HG03460 (cell line): ENCODE data around the gene RPL37A.

Experiments used
- ATAC-seq: cut with Tn5 transposase; IDR thresholded peaks from one replicate; pipeline ENCODE4 v1.9.1; 2021; ENCODE audit not compliant: unreplicated experiment

RPL37A gene

GRCh38 chr2:216498379-216499352 lies at the start of gene RPL37A:
RPL37A (plus strand) TSS chr2:216498844; CDS start chr2:216498875, 31 bp downstream.
- ATAC-seq = peak; percentile 89

- ATAC-seq = no peak
Observed at GRCh38 chr2:216450346-216450745, 48.3 kb upstream of the RPL37A start.

DNA sequence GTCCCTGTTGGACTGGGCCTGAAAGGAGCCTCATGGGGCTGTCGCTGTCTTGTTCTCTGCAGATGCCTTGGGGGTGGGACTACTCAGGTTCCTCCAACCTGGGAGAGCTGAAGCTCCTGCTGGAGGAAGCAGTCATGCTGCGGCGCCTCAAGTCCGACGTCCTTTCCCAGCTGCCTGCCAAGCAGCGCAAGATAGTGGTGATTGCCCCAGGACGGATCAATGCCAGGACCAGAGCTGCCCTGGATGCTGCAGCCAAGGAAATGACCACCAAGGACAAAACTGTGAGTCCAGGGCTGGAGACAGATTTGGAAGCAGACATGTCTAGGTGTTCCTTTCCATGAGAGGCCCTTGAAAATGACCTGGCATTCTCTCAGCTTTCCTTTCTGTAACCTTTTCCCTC lies 47.9 kb upstream of the RPL37A start:
- no peak for ATAC-seq

DNA sequence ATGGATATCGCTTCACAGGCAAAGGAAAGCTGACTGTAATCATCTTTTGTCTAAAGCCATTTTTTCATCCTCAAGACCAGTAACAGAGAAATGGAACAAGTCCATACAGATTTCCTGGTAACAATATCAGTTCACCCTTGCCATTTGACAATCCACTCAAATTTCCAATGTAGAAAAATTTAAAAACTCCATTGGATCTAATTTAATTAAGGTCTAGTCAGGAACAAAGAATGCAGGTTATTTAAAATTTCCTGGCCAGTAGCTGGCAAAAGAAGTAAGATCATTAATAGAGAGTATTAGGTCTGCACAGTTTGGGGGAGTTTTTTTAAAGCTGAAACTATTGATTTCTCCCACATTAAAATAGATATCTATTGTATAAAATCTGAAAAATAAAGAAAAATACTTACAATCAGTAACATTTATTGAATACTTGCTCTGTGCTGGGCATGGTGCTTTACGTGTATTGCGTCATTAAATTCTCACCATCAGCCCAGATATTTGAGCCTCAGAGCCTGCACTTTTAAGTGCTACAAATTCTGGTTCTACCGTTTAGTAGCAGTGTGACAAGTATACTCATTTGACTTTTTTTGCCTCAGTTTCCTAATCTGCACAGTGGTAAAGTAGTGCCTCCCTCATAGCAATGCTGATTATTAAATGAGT lies 44.6 kb upstream of the RPL37A start:
- ATAC-seq = no peak

- ATAC-seq = no peak
Observed at GRCh38 chr2:216463148-216463547, 35.5 kb upstream of the RPL37A start.

GRCh38 chr2:216464104-216464720 lies 34.4 kb upstream of the RPL37A start:
- no peak for ATAC-seq

DNA sequence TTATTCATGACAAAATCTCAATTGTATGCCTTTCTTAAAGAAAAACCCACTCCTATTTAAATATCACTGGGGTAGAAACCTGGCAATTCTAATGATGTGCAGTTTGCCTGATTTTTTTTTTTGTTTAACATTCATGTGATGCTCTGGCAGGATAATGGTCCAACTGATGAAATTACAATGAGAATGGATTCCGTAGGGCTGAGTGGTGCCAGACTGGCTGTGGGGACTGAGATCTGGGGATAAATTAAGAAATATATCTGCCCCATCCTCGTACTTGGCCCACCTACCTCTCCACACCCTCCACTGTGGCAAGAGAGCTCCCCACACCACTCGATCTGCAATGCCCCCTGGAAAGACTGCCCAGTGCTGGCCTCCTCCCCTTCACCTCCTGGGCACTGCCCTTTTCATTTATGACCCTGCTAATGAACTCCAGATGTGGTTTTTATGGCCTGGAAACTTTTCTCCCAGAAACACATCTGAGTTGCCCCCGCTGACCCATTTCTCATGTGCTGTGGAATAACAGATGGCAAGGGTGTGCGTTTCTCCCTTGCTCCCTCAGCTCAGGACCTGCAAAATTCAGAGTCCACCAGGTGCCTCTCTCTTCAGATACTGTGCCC lies 33.0 kb upstream of the RPL37A start:
- no peak for ATAC-seq

DNA sequence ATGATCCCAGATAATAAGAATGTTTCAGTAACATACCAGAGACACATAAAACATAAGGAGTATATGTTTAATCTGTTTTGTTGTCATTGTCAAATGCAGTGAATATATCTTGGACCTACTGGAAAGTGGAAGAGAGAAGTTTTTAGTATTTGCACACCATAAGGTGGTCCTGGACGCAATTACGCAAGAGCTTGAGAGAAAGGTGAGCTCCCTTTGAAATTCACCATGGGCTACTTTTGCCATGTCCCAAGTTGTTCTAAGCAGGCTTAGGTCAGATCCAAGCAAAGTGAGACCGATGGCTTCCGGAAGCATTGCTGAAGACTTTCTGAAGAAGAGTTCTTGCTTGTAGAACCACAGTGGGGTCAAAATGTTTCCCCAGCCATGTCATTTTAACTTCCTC lies 30.8 kb upstream of the RPL37A start:
- ATAC-seq = no peak

GRCh38 chr2:216469661-216470060 lies 29.0 kb upstream of the RPL37A start:
- no peak for ATAC-seq

DNA sequence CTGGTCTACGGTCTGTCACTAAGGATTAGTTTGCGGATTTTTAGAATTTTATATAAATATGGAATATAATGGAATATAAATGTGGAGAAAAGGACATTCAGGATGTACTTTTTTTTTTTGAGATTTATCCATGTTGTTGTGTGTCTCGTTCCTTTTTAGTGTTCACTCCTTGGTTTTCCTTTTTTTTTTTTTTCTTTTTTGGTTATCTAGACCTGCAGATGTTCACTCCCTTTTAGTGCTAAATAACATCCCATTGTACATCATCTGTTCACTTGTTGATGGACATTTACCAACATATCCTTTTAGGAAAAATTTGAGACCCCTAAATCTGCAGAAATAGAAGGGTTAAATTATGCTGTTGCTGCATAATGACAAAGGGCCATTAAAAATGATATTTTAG lies 25.5 kb upstream of the RPL37A start:
- ATAC-seq = no peak

- ATAC-seq = peak; percentile 74
Observed at GRCh38 chr2:216474925-216475670, 23.5 kb upstream of the RPL37A start.

- no peak for ATAC-seq
Observed at GRCh38 chr2:216475767-216476166, 22.9 kb upstream of the RPL37A start.

- ATAC-seq = no peak
Observed at GRCh38 chr2:216477283-216478035, 21.2 kb upstream of the RPL37A start.

DNA sequence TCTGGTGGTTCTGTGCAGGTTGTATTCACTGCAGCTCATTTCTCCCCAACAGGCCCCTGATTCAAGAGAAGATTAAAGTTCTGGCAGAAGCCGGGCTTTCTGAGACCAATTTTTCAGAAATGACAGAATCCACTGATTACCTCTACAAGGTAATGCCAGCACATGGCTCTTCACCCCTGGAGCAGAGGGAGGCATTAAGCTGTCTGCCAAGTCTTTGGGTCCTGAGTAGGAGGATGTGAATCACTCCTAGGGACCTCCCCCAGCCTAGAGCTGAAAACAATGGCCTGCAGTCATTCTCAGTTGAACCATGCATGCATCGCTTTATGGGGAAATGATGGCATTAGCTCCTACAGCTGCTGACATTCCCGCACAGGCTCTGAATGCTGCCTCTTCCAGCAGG lies 20.5 kb upstream of the RPL37A start:
- ATAC-seq = no peak

- ATAC-seq = no peak
Observed at GRCh38 chr2:216478791-216479190, 19.9 kb upstream of the RPL37A start.

DNA sequence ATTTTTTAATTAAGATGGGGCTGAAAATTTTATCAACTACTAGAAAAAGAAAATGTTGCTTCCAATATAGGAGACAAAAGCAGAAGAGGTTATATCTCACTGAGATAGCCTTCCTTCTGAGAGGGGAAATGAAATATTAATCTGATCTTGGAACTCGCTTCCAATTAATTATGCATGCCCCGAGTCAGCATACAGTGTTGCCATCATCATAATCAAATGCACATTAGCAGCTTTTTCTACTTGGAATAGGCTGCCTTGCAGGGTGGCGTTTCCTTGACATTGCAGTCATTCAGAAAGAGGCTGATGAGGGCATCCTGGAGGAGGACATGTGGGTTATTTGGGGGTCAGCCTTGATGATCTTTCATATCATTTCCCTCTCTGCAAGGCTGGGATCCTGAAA lies 18.4 kb upstream of the RPL37A start:
- no peak for ATAC-seq

GRCh38 chr2:216482640-216483039 lies 16.0 kb upstream of the RPL37A start:
- ATAC-seq = no peak

DNA sequence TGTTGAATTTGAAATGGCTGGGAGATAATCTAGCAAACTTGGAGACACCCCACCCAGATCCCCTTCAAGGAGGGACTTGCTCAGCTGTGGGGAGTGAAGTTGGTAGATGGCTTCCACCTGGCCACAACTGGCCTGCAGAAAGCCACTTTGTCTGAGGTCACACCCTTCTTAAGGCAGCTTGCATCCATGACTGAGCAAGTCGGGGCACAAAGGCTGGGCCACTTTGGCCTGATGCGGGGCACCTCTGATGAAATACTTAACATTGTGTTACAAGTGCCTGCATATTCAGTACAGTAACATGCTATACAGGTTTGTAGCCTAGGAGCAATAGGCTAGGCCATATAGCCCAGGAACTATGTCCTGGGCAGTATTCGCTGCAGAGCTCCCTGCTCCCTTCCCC lies 13.4 kb upstream of the RPL37A start:
- no peak for ATAC-seq

DNA sequence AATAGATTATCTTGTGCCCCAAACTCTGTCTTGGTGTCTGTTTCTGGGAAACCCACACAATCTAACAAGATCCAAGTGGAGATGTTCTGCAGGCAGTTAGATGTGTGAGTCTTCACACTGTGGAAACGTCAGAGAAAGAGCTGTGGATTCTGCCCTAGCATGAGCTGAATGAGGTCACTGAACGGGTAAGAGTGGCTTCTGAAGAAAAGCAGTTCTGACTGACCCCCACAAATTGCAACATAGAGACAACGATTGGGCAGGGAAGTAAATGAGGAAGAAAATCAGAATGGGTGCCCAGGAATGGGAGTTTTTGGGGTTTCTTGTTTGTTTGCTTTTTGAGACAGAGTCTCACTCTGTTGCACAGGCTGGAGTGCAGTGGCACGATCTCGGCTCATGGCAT lies 12.9 kb upstream of the RPL37A start:
- no peak for ATAC-seq

- no peak for ATAC-seq
Observed at GRCh38 chr2:216486271-216486670, 12.4 kb upstream of the RPL37A start.
